Tibial nerve (tissue), 4 donors: ENCODE data around the gene SEC23IP. TPM values are rescaled to one million over a fixed set of nuclear protein-coding genes. Genes with fewer than 3 reads are reported as not detected.

Experiments used
- DNase-seq, 2 donors: peaks; one replicate each; pipeline ENCODE4 v3.0.0-alpha.2; 2019; ENCODE audit warnings: low spot score in 2 of 2
- H3K27ac ChIP-seq, 4 donors: fragments of 200-600 bp; sonication (generic) in 3 of 4; one replicate each; pipeline ENCODE4 v1.5.1; 2017 to 2019; ENCODE audit warnings: mild to moderate bottlenecking in 1 of 4
- H3K27me3 ChIP-seq, 2 donors: fragments of 200-600 bp; sonication (generic) in 1 of 2; one replicate each; pipeline versions ENCODE4 v1.5.1 to v1.6.0; 2017 to 2019
- H3K36me3 ChIP-seq, 3 donors: fragments of 200-600 bp; sonication (generic); one replicate each; pipeline ENCODE4 v1.5.1; 2018 to 2019
- H3K4me1 ChIP-seq, 4 donors: fragments of 200-600 bp; sonication (generic) in 3 of 4; one replicate each; pipeline ENCODE4 v1.5.1; 2017 to 2019
- H3K4me3 ChIP-seq, 4 donors: fragments of 200-600 bp; sonication (generic) in 3 of 4; one replicate each; pipeline ENCODE4 v1.5.1; 2017 to 2019; ENCODE audit warnings: mild to moderate bottlenecking in 1 of 4, moderate library complexity in 1 of 4
- H3K9me3 ChIP-seq, 4 donors: fragments of 200-600 bp; sonication (generic) in 3 of 4; one replicate each; pipeline ENCODE4 v1.5.1; 2017 to 2019
- EP300 ChIP-seq, 2 donors: sonication (generic); formaldehyde crosslinking; IDR thresholded peaks; one replicate each; pipeline ENCODE4 v1.6.1; 2017; ENCODE audit warnings: antibody characterized with exemption in 2 of 2, mild to moderate bottlenecking in 1 of 2
- POLR2A ChIP-seq, 2 donors: fragments of 450-650 bp; IDR thresholded peaks; one replicate each; pipeline ENCODE4 v1.6.1; 2017; ENCODE audit warnings: antibody characterized with exemption in 2 of 2, mild to moderate bottlenecking in 2 of 2, moderate library complexity in 2 of 2
- WGBS, 2 donors: methylation state at CpG; one replicate each; pipeline ENCODE4 v1.1.5; 2018; 5-methylcytosine and 5-hydroxymethylcytosine counted together
- total RNA-seq, 4 donors: library from RNA; depleted of rRNA; stranded (reverse); fragments of >200 nt; gene quantifications; one replicate each; pipeline ENCODE4 v1.1.0, GENCODE V29; 2016
- TF ChIP-seq, protein P1 (sequence below), 5 experiments: fragments of 200-600 bp in 3 of 5; fragments of 450-650 bp in 2 of 5; sonication (generic) in 3 of 5; IDR thresholded peaks; one replicate each; pipeline ENCODE4 v1.5.1; 2016 to 2019; ENCODE audit warnings: antibody characterized with exemption in 5 of 5, mild to moderate bottlenecking in 3 of 5, moderate library complexity in 2 of 5

SEC23IP gene
- total RNA-seq, 4 donors from 2014 or later: 10.3 to 37.5 (median 18.8) TPM

GRCh38 chr10:119947300-119947699 is 54.8 kb downstream of the SEC23IP start:
- no peaks in the 10 kb centered on the region for H3K9me3 ChIP-seq
- H3K27me3 ChIP-seq: no peaks in the 10 kb centered on the region
- no peak overlapping the region for H3K27ac ChIP-seq
- no peak overlapping the region for H3K4me3 ChIP-seq
- WGBS, 2 donors: 41 to 44% methylated on average over 6 of the region's 6 CpGs
- H3K4me1 ChIP-seq: no peaks in the 10 kb centered on the region
- no peak for DNase-seq
- no peak for TF ChIP-seq EP300 (IDR thresholded peaks at IDR 0.05)
- no peak for TF ChIP-seq POLR2A (IDR thresholded peaks at IDR 0.05)
- TF ChIP-seq, protein P1, sequence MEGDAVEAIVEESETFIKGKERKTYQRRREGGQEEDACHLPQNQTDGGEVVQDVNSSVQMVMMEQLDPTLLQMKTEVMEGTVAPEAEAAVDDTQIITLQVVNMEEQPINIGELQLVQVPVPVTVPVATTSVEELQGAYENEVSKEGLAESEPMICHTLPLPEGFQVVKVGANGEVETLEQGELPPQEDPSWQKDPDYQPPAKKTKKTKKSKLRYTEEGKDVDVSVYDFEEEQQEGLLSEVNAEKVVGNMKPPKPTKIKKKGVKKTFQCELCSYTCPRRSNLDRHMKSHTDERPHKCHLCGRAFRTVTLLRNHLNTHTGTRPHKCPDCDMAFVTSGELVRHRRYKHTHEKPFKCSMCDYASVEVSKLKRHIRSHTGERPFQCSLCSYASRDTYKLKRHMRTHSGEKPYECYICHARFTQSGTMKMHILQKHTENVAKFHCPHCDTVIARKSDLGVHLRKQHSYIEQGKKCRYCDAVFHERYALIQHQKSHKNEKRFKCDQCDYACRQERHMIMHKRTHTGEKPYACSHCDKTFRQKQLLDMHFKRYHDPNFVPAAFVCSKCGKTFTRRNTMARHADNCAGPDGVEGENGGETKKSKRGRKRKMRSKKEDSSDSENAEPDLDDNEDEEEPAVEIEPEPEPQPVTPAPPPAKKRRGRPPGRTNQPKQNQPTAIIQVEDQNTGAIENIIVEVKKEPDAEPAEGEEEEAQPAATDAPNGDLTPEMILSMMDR (IDR thresholded peaks at IDR 0.05): no peak
- H3K36me3 ChIP-seq: peaks cover 4 to 30% (median 6%) of the 10 kb centered on the region in 3 donors

- no peak overlapping the region for H3K27ac ChIP-seq
- no peak for DNase-seq
- WGBS, 2 donors: 84 to 89% methylated on average over 4 of the region's 4 CpGs
- no peaks in the 10 kb centered on the region for H3K27me3 ChIP-seq
- no peaks in the 10 kb centered on the region for H3K4me1 ChIP-seq
- no peaks in the 10 kb centered on the region for H3K36me3 ChIP-seq
- no peak overlapping the region for H3K4me3 ChIP-seq
- peaks cover 0 to 8% (median 0%) of the 10 kb centered on the region in 4 donors for H3K9me3 ChIP-seq
- TF ChIP-seq, protein P1 (IDR thresholded peaks at IDR 0.05): no peak
- TF ChIP-seq EP300 (IDR thresholded peaks at IDR 0.05): no peak
- no peak for TF ChIP-seq POLR2A (IDR thresholded peaks at IDR 0.05)
Measured at GRCh38 chr10:119957451-119957850, 64.9 kb downstream of the SEC23IP start.

DNA sequence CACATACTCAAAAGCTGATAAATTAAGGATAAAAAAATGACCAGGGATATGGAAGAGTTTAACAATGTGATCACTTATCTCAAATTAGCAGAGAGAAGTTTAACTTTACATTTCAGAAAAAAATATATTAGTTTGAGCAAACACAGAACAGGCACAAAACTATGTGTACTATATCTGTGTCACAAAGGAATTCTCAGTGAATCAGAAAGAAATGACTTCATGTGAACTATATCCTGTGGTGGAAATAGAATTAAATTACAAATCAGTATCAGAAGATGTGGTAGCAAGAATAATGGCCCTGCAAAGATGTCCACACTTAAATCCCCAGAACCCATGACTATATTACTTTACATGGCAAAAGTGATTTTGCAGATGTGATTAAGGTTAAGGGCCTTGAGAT is 70.3 kb downstream of the SEC23IP start:
- H3K9me3 ChIP-seq: peaks cover 0 to 27% (median 0%) of the 10 kb centered on the region in 4 donors
- no peak overlapping the region for H3K27ac ChIP-seq
- no peak for DNase-seq
- no peak overlapping the region for H3K4me3 ChIP-seq
- no peaks in the 10 kb centered on the region for H3K27me3 ChIP-seq
- no peaks in the 10 kb centered on the region for H3K36me3 ChIP-seq
- H3K4me1 ChIP-seq: no peaks in the 10 kb centered on the region
- TF ChIP-seq POLR2A (IDR thresholded peaks at IDR 0.05) (no peak), EP300 (IDR thresholded peaks at IDR 0.05) (no peak)
- TF ChIP-seq, protein P1 (IDR thresholded peaks at IDR 0.05): no peak

DNA sequence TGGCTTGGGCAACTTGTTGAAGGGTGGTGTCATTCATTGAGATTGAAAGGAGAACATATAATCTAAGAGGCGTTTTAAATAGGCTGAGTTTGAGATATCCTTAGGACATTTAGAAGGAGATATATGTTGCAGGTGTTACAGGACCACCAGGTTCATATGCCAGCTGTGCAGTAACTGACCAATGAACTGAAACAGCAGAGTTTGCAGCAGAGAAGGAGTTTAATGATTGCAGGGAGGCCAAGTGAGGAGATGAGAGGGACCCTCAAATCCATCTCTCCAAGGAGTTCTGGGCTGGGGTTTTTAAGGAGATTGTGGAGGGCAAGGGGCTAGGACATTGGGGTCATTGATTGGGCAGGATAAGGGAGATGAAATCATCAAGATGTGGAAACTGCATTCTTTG is 74.5 kb downstream of the SEC23IP start:
- no peaks in the 10 kb centered on the region for H3K27me3 ChIP-seq
- no peak overlapping the region for H3K27ac ChIP-seq
- H3K36me3 ChIP-seq: no peaks in the 10 kb centered on the region
- no peaks in the 10 kb centered on the region for H3K4me1 ChIP-seq
- no peak for TF ChIP-seq EP300 (IDR thresholded peaks at IDR 0.05)
- TF ChIP-seq POLR2A (IDR thresholded peaks at IDR 0.05): no peak
- TF ChIP-seq, protein P1 (IDR thresholded peaks at IDR 0.05): no peak
- peaks cover 0 to 20% (median 0%) of the 10 kb centered on the region in 4 donors for H3K9me3 ChIP-seq
- H3K4me3 ChIP-seq: no peak overlapping the region
- DNase-seq: no peak
- 65 to 85% methylated on average over 1 of the region's 1 CpG for WGBS, 2 donors

DNA sequence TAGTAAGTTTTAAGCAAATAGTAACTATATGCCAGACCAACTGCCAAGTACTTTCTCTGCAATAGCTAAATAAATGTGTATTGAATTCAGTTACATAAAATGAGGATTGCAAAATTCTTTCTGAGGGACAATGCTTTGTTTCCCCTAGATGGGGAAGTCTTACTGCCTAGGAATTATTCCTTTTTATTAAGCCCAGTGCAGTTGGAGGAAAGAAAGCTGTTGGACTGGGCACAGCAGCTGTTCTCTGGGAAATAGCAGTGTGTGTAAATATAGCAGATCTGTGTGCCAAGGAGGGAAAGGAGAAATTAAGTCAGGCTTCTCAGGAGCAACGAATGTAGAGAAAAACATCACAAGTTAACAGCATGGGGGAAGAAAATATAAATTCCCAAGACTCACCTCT is 77.1 kb downstream of the SEC23IP start:
- TF ChIP-seq POLR2A (IDR thresholded peaks at IDR 0.05) (no peak), EP300 (IDR thresholded peaks at IDR 0.05) (no peak)
- TF ChIP-seq, protein P1 (IDR thresholded peaks at IDR 0.05): no peak
- Histone ChIP-seq H3K27ac (no peak overlapping the region), H3K4me1 (no peaks in the 10 kb centered on the region), H3K36me3 (no peaks in the 10 kb centered on the region), H3K27me3 (no peaks in the 10 kb centered on the region), H3K9me3 (peaks cover 0 to 20% (median 0%) of the 10 kb centered on the region in 4 donors), H3K4me3 (no peak overlapping the region)
- WGBS, 2 donors: 56 to 62% methylated on average over 1 of the region's 1 CpG
- no peak for DNase-seq
